KMS-11 (cell line): ENCODE data around the gene THY1.

ENCODE experiments used
- H2AFZ ChIP-seq: fragments of 200-600 bp; sonication (generic); 2 replicates; pipeline ENCODE4 v1.6.1; 2016; ENCODE audit warnings: antibody characterized with exemption, mixed run types, low read depth
- H3K27ac ChIP-seq: fragments of 200-600 bp; sonication (generic); 2 replicates; pipeline ENCODE4 v1.6.1; 2016; ENCODE audit warnings: mild to moderate bottlenecking, mixed run types
- H3K27me3 ChIP-seq: fragments of 200-600 bp; sonication (generic); 2 replicates; pipeline ENCODE4 v1.6.1; 2017; ENCODE audit warnings: mild to moderate bottlenecking, low read depth, mixed run types, moderate library complexity; ENCODE audit not compliant: insufficient read depth
- H3K36me3 ChIP-seq: fragments of 200-600 bp; sonication (generic); 2 replicates; pipeline ENCODE4 v1.6.1; 2017; ENCODE audit warnings: mild to moderate bottlenecking, mixed run types; ENCODE audit not compliant: insufficient read depth
- H3K4me1 ChIP-seq: fragments of 200-600 bp; sonication (generic); 2 replicates; pipeline ENCODE4 v1.6.1; 2016; ENCODE audit warnings: mild to moderate bottlenecking, low read depth, mixed run types; ENCODE audit not compliant: poor library complexity, severe bottlenecking
- H3K4me2 ChIP-seq: fragments of 200-600 bp; sonication (generic); 2 replicates; pipeline ENCODE4 v1.7.0; 2016; ENCODE audit warnings: mild to moderate bottlenecking, mixed run types
- H3K4me3 ChIP-seq: fragments of 200-600 bp; sonication (generic); IDR thresholded peaks from 2 replicates; pipeline ENCODE4 v1.6.1; 2017; ENCODE audit warnings: low read depth, low read length, mixed read lengths; ENCODE audit not compliant: insufficient read depth
- H3K79me2 ChIP-seq: fragments of 200-600 bp; sonication (generic); 2 replicates; pipeline ENCODE4 v1.6.1; 2016; ENCODE audit warnings: low read depth, mixed run types; ENCODE audit not compliant: insufficient read depth
- H3K9ac ChIP-seq: fragments of 200-600 bp; sonication (generic); 2 replicates; pipeline ENCODE4 v1.6.1; 2016; ENCODE audit warnings: mild to moderate bottlenecking, mixed run types
- H4K20me1 ChIP-seq: fragments of 200-600 bp; sonication (generic); 2 replicates; pipeline ENCODE4 v1.6.1; 2016; ENCODE audit warnings: mild to moderate bottlenecking, mixed run types; ENCODE audit not compliant: insufficient read depth
- TF ChIP-seq, protein P1 (sequence below): fragments of 200-600 bp; sonication (generic); conservative IDR thresholded peaks from 2 replicates; pipeline ENCODE4 v1.6.1; 2017; ENCODE audit warnings: low read depth, mild to moderate bottlenecking, antibody characterized with exemption, low read length, moderate library complexity, mixed read lengths

The THY1 gene

DNA sequence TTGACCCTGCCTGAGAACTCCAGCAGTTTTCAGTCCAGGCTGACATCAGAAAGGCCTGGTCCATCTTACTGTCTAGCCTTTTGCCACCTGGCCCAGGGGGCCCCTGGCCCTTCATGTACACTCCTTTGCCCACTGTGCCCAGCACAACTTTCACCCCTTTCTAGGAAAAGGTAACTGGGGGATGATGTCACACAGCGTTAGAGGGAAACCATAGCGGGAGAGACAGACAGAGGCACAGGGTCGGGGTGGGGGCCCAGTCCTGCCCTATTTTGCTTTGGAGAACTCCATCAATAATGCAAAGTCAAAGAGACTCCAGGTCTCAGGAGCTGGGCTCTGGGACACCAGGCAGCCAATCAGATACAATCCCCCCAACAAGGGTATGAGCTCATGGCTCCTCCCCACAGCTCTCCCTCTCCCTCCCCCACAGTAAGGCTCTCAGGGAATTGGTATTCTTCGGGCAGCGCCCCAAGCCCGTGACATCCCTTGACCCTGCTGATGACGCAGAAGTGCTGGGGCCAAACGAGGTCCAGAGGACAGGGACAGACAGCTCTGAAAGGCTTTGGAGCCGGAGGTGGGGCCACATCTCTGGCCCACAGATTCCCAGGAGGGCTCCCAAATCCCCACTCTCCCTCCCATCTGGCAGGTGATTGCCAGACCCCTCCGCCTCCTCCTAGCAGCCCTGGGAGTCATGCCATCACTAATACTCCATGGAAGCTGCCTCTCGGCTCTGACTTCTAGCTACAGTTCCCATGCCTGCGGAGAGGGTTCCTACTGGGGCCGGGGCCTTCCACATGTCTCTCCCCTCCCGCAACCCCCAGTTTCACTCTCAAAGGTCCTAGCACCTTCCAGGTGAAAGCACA is 47.4 kb downstream of the THY1 start:
- TF ChIP-seq, protein P1, sequence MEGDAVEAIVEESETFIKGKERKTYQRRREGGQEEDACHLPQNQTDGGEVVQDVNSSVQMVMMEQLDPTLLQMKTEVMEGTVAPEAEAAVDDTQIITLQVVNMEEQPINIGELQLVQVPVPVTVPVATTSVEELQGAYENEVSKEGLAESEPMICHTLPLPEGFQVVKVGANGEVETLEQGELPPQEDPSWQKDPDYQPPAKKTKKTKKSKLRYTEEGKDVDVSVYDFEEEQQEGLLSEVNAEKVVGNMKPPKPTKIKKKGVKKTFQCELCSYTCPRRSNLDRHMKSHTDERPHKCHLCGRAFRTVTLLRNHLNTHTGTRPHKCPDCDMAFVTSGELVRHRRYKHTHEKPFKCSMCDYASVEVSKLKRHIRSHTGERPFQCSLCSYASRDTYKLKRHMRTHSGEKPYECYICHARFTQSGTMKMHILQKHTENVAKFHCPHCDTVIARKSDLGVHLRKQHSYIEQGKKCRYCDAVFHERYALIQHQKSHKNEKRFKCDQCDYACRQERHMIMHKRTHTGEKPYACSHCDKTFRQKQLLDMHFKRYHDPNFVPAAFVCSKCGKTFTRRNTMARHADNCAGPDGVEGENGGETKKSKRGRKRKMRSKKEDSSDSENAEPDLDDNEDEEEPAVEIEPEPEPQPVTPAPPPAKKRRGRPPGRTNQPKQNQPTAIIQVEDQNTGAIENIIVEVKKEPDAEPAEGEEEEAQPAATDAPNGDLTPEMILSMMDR, result no peak
- H3K79me2 ChIP-seq, result no peaks in the 10 kb centered on the region
- H4K20me1 ChIP-seq, result no peaks in the 10 kb centered on the region
- no peak overlapping the region for H3K4me3 ChIP-seq
- no peak overlapping the region for H3K27ac ChIP-seq
- H3K4me2 ChIP-seq, result no peak overlapping the region
- no peaks in the 10 kb centered on the region for H3K27me3 ChIP-seq
- no peaks in the 10 kb centered on the region for H3K36me3 ChIP-seq
- no peak overlapping the region for H3K9ac ChIP-seq
- H2AFZ ChIP-seq, result no peak overlapping the region
- no peaks in the 10 kb centered on the region for H3K4me1 ChIP-seq

- no peaks in the 10 kb centered on the region for H3K36me3 ChIP-seq
- H4K20me1 ChIP-seq, result no peaks in the 10 kb centered on the region
- no peaks in the 10 kb centered on the region for H3K4me1 ChIP-seq
- H3K4me2 ChIP-seq, result no peak overlapping the region
- TF ChIP-seq, protein P1, result no peak
- H3K4me3 ChIP-seq, result no peak overlapping the region
- no peaks in the 10 kb centered on the region for H3K27me3 ChIP-seq
- H3K27ac ChIP-seq, result no peak overlapping the region
- H2AFZ ChIP-seq, result no peak overlapping the region
- no peaks in the 10 kb centered on the region for H3K79me2 ChIP-seq
- no peak overlapping the region for H3K9ac ChIP-seq
Observed at GRCh38 chr11:119374632-119375336, 48.2 kb downstream of the THY1 start.

DNA sequence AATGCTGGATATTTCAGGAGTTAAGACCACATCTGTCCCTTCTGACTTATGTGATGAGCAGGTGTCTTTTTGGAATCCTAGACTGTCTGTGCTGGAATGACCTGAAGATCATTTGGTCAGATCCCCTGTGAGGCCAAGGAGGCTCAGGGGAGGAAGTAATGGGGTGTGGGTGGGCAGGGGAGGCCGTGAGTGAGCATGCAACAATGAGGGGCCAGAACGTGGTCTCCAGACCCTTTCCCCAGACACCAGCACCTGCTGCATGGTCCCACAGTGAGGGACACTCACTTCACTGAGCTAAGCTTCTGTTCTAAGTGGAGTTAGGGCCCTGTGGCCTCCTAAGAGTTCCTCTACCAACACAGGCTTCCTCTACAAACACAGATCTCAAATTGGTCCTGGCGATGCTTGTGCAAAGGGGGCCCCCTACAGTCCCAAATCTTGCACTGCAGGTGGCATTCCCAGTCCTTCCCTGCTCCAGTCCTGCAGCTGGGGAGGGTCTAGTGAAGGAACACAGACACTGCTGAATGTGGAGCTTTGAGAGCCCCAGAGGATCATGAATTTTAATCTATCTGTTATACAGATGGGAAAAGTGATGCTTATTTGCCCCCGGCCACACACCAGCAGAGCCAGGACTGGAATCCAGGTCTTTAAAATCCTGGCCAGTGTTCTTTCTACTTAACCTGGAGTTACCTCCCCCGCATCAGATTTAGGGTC is 48.9 kb downstream of the THY1 start:
- TF ChIP-seq, protein P1, result peak; percentile 75
- Histone ChIP-seq H3K36me3 (no peaks in the 10 kb centered on the region), H3K27ac (no peak overlapping the region), H2AFZ (no peak overlapping the region), H3K4me2 (no peak overlapping the region), H4K20me1 (no peaks in the 10 kb centered on the region), H3K9ac (no peak overlapping the region), H3K79me2 (no peaks in the 10 kb centered on the region), H3K4me3 (no peak overlapping the region), H3K27me3 (no peaks in the 10 kb centered on the region), H3K4me1 (no peaks in the 10 kb centered on the region)

DNA sequence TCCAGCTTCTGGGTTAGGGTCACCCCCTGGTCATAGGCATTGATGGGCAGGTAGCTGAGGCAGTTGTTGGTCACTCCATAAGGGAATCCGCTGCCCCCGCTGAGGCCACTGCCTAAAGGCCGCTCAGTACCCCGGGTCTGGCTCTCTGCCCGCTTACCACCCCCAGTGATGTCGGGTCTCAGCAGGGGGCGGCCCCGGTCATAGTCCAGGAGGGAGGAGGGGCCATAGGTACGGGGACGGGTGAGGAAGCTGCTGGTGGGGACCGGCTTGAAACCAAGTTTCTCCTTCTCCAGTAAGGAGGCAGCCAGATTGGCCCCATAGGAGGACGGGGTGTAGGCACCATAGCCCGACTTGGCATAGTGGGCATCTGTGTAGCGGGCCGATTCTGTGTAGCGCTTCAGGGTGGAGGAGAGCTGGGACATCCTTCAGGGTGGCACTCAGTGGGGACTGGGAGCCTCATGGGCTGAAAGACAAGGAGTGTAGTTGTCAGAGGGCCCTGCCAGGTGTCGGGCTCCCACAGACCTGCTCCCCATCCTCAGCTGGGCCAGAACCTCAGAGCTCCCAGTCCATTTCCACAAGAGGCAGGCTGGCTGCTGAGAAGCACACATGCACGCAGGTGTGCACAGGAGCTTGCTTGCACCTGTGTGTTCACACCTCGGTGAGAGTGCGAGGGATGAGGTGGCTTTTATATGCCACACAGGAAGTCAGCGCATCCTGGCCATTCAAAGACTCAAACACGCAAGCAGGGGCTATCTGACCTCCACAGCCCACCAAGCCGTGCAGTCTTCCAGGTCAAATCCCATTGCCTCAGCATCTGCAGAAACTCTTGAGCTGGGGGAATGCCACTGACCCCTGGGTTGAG is 49.7 kb downstream of the THY1 start:
- H3K9ac ChIP-seq, result no peak overlapping the region
- H4K20me1 ChIP-seq, result no peaks in the 10 kb centered on the region
- no peaks in the 10 kb centered on the region for H3K27me3 ChIP-seq
- TF ChIP-seq, protein P1, result no peak
- no peaks in the 10 kb centered on the region for H3K79me2 ChIP-seq
- no peak overlapping the region for H2AFZ ChIP-seq
- no peak overlapping the region for H3K4me2 ChIP-seq
- no peak overlapping the region for H3K4me3 ChIP-seq
- H3K27ac ChIP-seq, result no peak overlapping the region
- no peaks in the 10 kb centered on the region for H3K4me1 ChIP-seq
- no peaks in the 10 kb centered on the region for H3K36me3 ChIP-seq
